Neutrophil (primary cell): ENCODE data around the gene LEKR1.

ENCODE experiments used
- H3K27ac ChIP-seq: fragments of 200-600 bp; sonication (generic); 2 replicates; pipeline ENCODE4 v1.5.1; 2016; ENCODE audit warnings: mild to moderate bottlenecking, moderate library complexity
- H3K27me3 ChIP-seq: fragments of 200-600 bp; sonication (generic); 2 replicates; pipeline ENCODE4 v1.6.0; 2016; ENCODE audit warnings: mild to moderate bottlenecking
- H3K36me3 ChIP-seq: fragments of 200-600 bp; sonication (generic); 2 replicates; pipeline ENCODE4 v1.5.1; 2017
- H3K4me1 ChIP-seq, 2 experiments: fragments of 200-600 bp in 1 of 2; sonication (generic) in 1 of 2; 1 replicate in 1 of 2; 2 replicates in 1 of 2; pipeline versions ENCODE4 v1.5.1 to v1.6.1; 2013 to 2016; ENCODE audit warnings: low read depth in 1 of 2, low read length in 1 of 2, mild to moderate bottlenecking in 1 of 2, moderate library complexity in 1 of 2; ENCODE audit not compliant: control insufficient read depth in 1 of 2, insufficient read depth in 1 of 2
- H3K4me3 ChIP-seq, 2 experiments: fragments of 200-600 bp in 1 of 2; sonication (generic) in 1 of 2; 1 replicate in 1 of 2; 2 replicates in 1 of 2; pipeline ENCODE4 v1.5.1; 2013 to 2016; ENCODE audit warnings: low read depth in 1 of 2, low read length in 1 of 2, mild to moderate bottlenecking in 1 of 2, moderate library complexity in 1 of 2
- H3K9me3 ChIP-seq: fragments of 200-600 bp; sonication (generic); 2 replicates; pipeline ENCODE4 v1.5.1; 2016
- CTCF ChIP-seq: fragments of 200-600 bp; sonication (generic); IDR thresholded peaks from 2 replicates; pipeline ENCODE4 v1.5.1; 2016; ENCODE audit warnings: antibody characterized with exemption

Gene LEKR1

GRCh38 chr3:157074490-157074889 is 248.3 kb downstream of the LEKR1 start:
- H3K4me1 ChIP-seq: no peaks in the 10 kb centered on the region
- no peaks in the 10 kb centered on the region for H3K36me3 ChIP-seq
- H3K27ac ChIP-seq: no peak overlapping the region
- no peak for TF ChIP-seq CTCF
- no peaks in the 10 kb centered on the region for H3K9me3 ChIP-seq
- H3K4me3 ChIP-seq: no peak overlapping the region
- H3K27me3 ChIP-seq: no peaks in the 10 kb centered on the region

GRCh38 chr3:157074981-157075380 is 248.8 kb downstream of the LEKR1 start:
- no peak overlapping the region for H3K27ac ChIP-seq
- H3K4me1 ChIP-seq: no peaks in the 10 kb centered on the region
- no peaks in the 10 kb centered on the region for H3K9me3 ChIP-seq
- no peak overlapping the region for H3K4me3 ChIP-seq
- H3K27me3 ChIP-seq: no peaks in the 10 kb centered on the region
- no peak for TF ChIP-seq CTCF
- no peaks in the 10 kb centered on the region for H3K36me3 ChIP-seq

- TF ChIP-seq CTCF: no peak
- Histone ChIP-seq H3K27me3 (no peaks in the 10 kb centered on the region), H3K9me3 (no peaks in the 10 kb centered on the region), H3K4me3 (no peak overlapping the region), H3K4me1 (no peaks in the 10 kb centered on the region), H3K36me3 (no peaks in the 10 kb centered on the region), H3K27ac (no peak overlapping the region)
Observed at GRCh38 chr3:157075693-157076420, 249.7 kb downstream of the LEKR1 start.

GRCh38 chr3:157077565-157077991 is 251.4 kb downstream of the LEKR1 start:
- TF ChIP-seq CTCF: no peak
- H3K27ac ChIP-seq: no peak overlapping the region
- no peak overlapping the region for H3K4me3 ChIP-seq
- H3K4me1 ChIP-seq: no peaks in the 10 kb centered on the region
- no peaks in the 10 kb centered on the region for H3K9me3 ChIP-seq
- H3K27me3 ChIP-seq: peaks cover 4% of the 10 kb centered on the region
- no peaks in the 10 kb centered on the region for H3K36me3 ChIP-seq

- Histone ChIP-seq H3K9me3 (no peaks in the 10 kb centered on the region), H3K27ac (no peak overlapping the region), H3K4me1 (no peaks in the 10 kb centered on the region), H3K27me3 (peaks cover 10% of the 10 kb centered on the region), H3K36me3 (no peaks in the 10 kb centered on the region), H3K4me3 (no peak overlapping the region)
- TF ChIP-seq CTCF: no peak
Observed at GRCh38 chr3:157078131-157078810, 252.1 kb downstream of the LEKR1 start.
